ENCODE data around the gene ZBTB16.

The ZBTB16 gene

DNA sequence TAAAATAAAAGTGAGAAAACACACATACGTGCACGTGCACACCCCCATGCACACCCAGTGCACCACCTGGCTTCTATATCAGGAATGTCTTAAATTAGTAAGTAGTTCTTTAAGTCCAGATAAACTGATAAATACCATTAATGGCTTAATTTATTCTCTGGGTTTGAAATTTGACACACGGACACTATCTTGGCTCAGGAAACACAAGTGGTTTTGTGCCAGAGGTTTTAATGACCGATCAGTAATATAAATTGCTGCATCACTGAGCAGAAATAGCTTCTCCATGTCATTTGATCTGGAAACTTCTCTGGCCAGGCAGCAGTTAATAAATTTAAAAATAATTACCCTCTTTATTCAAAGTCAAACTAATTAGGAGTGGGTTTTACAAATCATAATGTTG is 135.2 kb downstream of the ZBTB16 start:
- no peak overlapping the region for H3K4me3 ChIP-seq (ENCODE audit: control insufficient read depth, low read depth, low read length)
- no peak for TF ChIP-seq CTCF (conservative IDR thresholded peaks at IDR 0.05; ENCODE audit: control insufficient read depth, insufficient read depth, low read depth, low read length)
- DNase-seq (ENCODE audit: low read depth): no peak

DNA sequence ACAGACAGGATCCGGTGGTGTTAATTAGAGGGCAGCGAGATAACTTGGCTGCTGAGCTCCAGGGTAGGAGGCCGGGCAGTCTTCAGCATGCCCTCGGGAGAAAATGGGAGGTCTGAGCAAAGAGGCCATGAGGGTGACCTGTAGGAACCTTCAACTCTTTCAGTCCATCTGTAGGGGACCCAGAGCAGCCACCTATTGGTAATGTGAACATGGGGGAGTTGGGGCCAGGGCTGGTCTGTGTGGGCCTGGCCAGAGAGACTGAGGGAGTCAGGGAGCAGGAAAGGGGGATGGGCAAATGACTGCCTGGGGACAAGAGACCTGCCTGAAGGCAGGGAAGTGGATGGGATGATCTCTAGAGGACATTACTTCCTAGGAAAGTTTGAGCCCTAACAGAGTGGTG is 135.6 kb downstream of the ZBTB16 start:
- no peak overlapping the region for H3K4me3 ChIP-seq (ENCODE audit: control insufficient read depth, low read depth, low read length)
- DNase-seq (ENCODE audit: low read depth): no peak

DNA sequence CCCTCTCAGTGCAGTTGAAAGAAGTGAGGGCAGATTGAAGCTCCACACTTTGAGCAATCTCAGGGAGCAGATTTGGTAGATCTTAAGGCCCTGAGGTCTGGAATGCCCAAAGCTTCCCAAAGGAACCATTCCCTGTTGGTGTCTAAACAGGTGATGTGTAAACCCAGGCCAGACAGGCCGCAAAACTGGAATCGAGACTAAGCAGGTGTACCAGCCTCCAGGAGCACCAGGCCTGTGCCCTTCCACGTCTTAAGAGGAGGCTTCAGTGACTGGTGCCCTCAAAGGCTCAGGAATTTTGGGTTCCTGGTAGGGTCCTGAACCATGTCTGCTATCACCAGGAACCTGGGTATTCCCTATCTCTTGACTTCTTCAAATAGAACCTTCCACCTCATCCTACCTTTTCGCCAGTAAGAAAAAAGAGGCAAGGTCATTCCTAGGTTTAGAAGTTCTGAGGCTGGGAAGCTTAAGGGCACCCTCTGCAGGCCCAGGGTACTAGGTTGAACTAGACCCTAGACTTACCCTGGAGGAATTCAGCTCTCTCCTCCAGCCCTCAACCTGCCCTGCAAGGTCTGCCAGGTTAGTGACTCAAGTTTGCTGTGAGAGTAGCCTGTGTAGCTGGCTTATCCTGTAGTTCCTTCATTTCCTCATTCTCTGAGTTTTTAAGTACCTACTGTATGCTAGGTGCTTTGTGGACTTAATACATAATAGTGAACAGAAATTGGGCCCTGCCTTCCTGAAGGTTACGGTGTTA is 136.6 kb downstream of the ZBTB16 start:
- TF ChIP-seq CTCF (conservative IDR thresholded peaks at IDR 0.05; ENCODE audit: control insufficient read depth, insufficient read depth, low read depth, low read length): no peak
- peak; percentile 52 for DNase-seq (ENCODE audit: low read depth)
- H3K4me3 ChIP-seq (ENCODE audit: control insufficient read depth, low read depth, low read length): no peak overlapping the region

More for the DNA sequence above, 135.6 kb downstream of the ZBTB16 start:
- TF ChIP-seq CTCF (conservative IDR thresholded peaks at IDR 0.05; ENCODE audit: control insufficient read depth, insufficient read depth, low read depth, low read length): no peak

GRCh38 chr11:114196997-114197703 is 137.6 kb downstream of the ZBTB16 start:
- no peak overlapping the region for H3K4me3 ChIP-seq (ENCODE audit: control insufficient read depth, low read depth, low read length)
- no peak for TF ChIP-seq CTCF (conservative IDR thresholded peaks at IDR 0.05; ENCODE audit: control insufficient read depth, insufficient read depth, low read depth, low read length)
- DNase-seq (ENCODE audit: low read depth): peak; percentile 61

- DNase-seq (ENCODE audit: low read depth): peak; percentile 100
- no peak overlapping the region for H3K4me3 ChIP-seq (ENCODE audit: control insufficient read depth, low read depth, low read length)
- TF ChIP-seq CTCF (conservative IDR thresholded peaks at IDR 0.05; ENCODE audit: control insufficient read depth, insufficient read depth, low read depth, low read length): no peak
Observed at GRCh38 chr11:114197799-114198500, 138.4 kb downstream of the ZBTB16 start.

- no peak overlapping the region for H3K4me3 ChIP-seq (ENCODE audit: control insufficient read depth, low read depth, low read length)
- no peak for TF ChIP-seq CTCF (conservative IDR thresholded peaks at IDR 0.05; ENCODE audit: control insufficient read depth, insufficient read depth, low read depth, low read length)
- DNase-seq (ENCODE audit: low read depth): no peak
Observed at GRCh38 chr11:114199051-114199450, 139.5 kb downstream of the ZBTB16 start.
